GM19467 (cell line): ENCODE data around the gene PLEKHM2.

Source experiments
- ATAC-seq: cut with Tn5 transposase; IDR thresholded peaks from one replicate; pipeline ENCODE4 v1.9.1; 2021; ENCODE audit warnings: mild to moderate bottlenecking, moderate library complexity; ENCODE audit not compliant: unreplicated experiment

The PLEKHM2 gene

DNA sequence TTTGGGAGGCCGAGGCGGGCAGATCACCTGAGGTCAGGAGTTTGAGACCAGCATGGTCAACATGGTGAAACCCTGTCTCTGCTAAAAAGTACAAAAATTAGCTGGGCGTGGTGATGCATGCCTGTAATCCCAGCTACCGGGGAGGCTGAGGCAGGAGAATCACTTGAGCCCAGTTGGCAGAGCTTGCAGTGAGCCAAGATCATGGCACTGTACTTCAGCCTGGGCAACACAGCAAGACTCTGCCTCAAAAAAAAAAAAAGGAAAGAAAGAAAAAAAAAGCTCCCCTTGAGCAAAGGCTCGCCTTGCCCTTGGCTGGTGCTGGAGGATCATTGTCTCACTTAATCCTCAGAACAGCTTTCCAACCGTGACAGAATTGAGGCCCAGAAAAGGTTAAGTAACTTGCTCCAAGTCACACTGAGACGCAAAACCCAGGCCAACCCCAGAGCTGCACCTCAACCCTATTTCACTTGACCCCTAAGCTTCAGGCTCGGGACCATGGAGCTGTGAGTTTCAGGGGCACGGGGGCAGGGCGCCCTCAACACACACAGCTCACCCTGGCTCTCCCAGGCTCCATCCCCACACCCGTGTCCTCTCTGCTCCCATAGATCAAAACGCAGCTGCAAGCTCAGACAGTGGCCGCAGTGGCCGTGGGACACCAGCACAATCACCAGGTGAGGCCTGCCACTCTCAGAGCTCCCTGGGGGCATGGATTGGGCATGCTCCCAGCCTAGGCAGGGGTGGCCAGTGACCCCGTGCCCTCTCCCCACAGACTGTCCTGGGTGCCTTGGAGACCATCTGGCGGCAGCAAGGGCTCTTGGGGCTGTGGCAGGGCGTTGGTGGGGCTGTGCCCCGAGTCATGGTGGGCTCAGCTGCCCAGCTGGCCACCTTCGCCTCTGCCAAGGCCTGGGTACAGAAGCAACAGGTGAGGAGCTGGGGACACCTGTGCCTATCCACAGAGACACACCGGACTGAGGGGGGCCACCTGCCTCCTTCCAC is 53.5 kb downstream of the PLEKHM2 start:
- no peak for ATAC-seq

GRCh38 chr1:15738416-15739113 is 54.4 kb downstream of the PLEKHM2 start:
- no peak for ATAC-seq

GRCh38 chr1:15739259-15739658 is 55.1 kb downstream of the PLEKHM2 start:
- ATAC-seq: no peak

- ATAC-seq: no peak
Measured at GRCh38 chr1:15739745-15740144, 55.6 kb downstream of the PLEKHM2 start.

DNA sequence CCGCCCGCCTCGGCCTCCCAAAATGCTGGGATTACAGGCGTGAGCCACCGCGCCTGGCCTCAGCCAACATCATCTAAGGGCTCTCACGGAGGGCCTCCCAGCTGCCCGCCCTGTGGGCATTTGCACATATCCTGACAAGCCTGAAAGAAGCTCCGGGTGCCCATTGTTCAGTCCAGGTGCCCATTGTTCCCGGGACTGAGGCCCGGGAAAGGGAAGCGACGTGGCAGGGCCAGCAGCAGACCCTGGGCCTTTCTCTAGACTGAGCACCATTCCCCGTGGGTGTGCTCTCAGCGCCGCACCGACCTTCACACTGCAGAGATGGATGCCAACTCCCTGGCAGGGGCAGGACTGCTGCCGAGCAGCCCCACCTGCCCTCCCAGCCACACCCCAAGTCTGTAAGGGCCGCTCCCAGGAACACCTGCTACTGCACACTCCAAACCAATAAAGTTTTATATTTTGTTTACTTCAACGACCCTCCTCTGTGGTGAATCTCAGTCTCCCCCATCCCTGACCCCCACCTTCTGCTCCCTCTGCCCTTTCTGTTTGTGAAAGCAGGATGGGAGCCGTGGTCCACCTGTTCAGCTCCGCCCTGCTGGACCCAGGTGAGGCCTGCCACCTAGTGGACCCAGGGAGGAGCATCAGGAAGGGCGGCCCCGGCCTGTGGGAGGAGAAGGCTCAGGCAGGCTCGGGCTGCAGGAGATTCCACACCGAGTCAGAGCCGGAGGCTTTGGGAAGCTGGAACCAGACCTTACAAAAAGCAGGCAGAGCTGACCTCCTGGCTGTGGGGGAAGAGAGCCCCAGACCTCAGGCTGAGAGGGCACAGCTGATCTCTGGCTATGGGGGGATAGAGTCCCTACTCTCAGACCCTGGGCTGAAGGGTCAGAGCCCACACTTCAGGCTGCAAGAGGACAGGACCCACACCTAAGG is 57.1 kb downstream of the PLEKHM2 start:
- no peak for ATAC-seq

GRCh38 chr1:15742339-15742801 is 58.2 kb downstream of the PLEKHM2 start, which contains the start of gene TMEM82:
Gene TMEM82, plus strand, starts transcription at chr1:15742499. Its CDS starts 61 bp downstream, at chr1:15742560.
- no peak for ATAC-seq

GRCh38 chr1:15744122-15744679 is 60.1 kb downstream of the PLEKHM2 start:
- ATAC-seq: no peak

- ATAC-seq: no peak
Measured at GRCh38 chr1:15747378-15747777, 63.3 kb downstream of the PLEKHM2 start.

GRCh38 chr1:15748264-15748663 is 64.1 kb downstream of the PLEKHM2 start:
- no peak for ATAC-seq

- ATAC-seq: no peak
Measured at GRCh38 chr1:15748690-15749398, 64.7 kb downstream of the PLEKHM2 start.

DNA sequence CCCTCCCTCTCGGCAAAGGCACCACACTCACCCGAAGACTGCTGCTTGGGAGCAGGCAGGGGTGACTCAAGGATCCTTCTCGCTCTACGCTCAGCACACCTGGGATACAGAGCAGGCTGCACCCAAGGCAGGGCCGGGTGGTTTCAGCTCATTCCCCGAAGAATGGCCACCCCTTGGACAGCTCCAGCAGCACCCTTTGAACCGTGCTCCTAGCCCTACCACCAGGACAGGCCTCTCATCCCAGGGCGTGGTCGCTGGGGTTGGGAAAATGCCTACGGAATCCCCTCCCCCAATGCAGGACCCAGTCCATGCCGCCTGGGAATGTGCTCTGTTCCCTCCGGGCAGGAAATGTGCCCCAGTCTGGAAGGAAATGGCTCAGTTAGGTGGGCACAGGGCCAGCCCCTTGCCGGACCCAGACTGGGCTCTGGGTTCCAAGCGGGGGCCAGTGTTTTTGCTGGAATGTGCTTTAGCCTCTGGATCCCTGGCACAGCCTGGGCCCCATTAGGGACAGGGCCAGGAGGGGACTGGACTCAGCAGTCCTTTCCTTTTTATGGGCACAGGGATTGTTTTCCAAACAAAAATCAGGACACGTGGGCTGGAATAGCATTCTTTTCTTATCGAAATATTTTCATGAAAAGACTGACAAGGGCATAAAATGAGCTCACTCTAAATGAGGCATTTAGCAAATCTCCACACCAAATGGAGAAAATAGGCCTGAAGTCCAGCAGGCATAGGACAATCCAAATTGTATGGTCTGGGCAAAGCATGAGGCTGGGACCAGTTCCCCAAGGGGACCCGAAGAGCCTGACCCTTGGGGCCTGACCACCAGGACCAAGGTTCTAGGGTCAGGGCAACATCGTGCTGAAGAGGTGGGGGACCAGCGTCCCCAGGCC is 65.5 kb downstream of the PLEKHM2 start:
- ATAC-seq: no peak

- ATAC-seq: no peak
Measured at GRCh38 chr1:15750924-15751323, 66.8 kb downstream of the PLEKHM2 start.

GRCh38 chr1:15751717-15752116 is 67.6 kb downstream of the PLEKHM2 start:
- ATAC-seq: no peak

DNA sequence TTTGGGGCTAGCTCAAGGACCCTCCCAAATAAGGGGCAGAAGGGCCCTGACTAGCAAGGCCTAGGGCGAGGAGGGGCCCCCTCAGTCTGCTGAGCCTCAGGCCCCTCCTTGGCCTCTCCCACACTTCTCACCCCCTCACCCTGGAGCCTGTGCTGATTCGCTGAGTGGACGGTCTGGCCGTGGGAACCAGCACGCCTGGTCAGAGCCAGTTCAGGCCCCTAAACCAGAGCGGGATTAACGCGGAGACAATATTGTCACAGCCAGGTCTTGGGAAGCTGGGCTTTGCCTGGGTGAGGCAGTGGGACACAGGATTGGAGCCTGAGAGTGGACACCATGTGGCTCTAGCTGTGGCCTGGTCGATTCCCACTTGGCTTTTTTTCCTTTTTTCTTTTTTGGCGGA is 69.7 kb downstream of the PLEKHM2 start:
- ATAC-seq: no peak

GRCh38 chr1:15755021-15755645 is 71.0 kb downstream of the PLEKHM2 start:
- ATAC-seq: no peak

- ATAC-seq: no peak
Measured at GRCh38 chr1:15755646-15756040, 71.5 kb downstream of the PLEKHM2 start.

DNA sequence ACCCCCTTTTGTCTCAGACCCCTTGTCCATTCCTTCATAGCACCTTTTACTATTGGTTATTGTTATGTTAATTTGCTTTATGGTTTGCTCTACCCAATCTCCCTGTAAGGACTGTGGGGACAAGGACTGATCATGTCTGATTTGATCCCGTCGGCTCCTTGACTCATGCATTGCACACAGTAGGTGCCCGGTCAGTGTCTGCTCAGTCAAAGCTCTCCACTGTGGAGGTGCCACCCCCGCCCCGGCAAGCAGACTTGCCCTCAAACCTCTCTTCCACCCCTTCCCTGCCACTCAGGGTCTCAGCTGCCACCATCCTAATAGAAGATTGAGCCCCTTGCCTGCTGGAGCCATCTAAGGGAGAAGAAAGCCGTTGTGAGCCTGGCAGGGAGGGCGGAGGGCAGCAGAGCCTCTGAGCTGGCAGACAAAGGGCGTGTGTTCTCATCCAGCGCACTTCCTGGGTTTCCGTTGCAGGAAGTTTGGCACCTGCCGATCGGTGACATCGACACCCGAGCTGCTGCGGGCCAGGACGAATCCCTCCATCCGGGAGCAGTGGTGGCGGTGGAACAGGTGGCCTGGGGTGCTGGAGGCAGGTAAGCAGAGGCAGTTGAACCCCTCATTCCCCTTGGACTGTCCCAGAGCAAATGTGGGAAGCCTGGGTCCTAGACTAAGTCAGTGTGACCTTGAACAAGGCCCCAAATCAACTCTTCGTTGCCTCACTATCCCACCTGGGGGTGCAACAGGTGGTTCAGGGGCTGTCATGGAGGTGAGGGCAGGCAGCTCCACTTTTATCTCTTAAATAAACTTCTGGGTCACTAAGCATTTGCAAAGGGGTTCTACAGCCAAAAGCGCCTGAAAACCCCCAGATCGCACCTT is 72.3 kb downstream of the PLEKHM2 start:
- ATAC-seq: no peak
